A549 (cell line): Measurements from ENCODE around the gene IMPG1.

Source experiments
- CBX2 ChIP-seq: fragments of 200-600 bp; sonication (generic); IDR thresholded peaks from 2 replicates; pipeline ENCODE4 v1.6.1; 2016; ENCODE audit warnings: low read depth, mild to moderate bottlenecking, borderline replicate concordance
- ESRRA ChIP-seq: fragments of 150-350 bp; IDR thresholded peaks from 2 replicates; pipeline ENCODE4 v1.6.1; 2014; ENCODE audit warnings: mild to moderate bottlenecking, low read length, borderline replicate concordance
- GATA3 ChIP-seq: IDR thresholded peaks from 2 replicates; pipeline ENCODE4 v1.6.1; 2012; ENCODE audit warnings: borderline replicate concordance
- MAFK ChIP-seq: fragments of 450-650 bp; IDR thresholded peaks from 2 replicates; pipeline ENCODE4 v1.6.1; 2014; ENCODE audit not compliant: partially characterized antibody
- POLR2A ChIP-seq: IDR thresholded peaks from 2 replicates; pipeline ENCODE4 v1.6.1; 2012; ENCODE audit warnings: mild to moderate bottlenecking, low read length
- RAD21 ChIP-seq, 2 experiments: fragments of >200 bp in 1 of 2; sonication (Bioruptor Twin) in 1 of 2; formaldehyde crosslinking in 1 of 2; IDR thresholded peaks in 1 of 2; conservative IDR thresholded peaks in 1 of 2; 2 replicates in 1 of 2; 3 replicates in 1 of 2; pipeline ENCODE4 v1.6.1; 2012 to 2018; ENCODE audit warnings: inconsistent platforms in 1 of 2
- RFX5 ChIP-seq: fragments of 450-650 bp; IDR thresholded peaks from 2 replicates; pipeline ENCODE4 v1.7.1; 2014; ENCODE audit warnings: antibody characterized with exemption, mild to moderate bottlenecking, moderate library complexity
- SREBF2 ChIP-seq: fragments of 450-650 bp; IDR thresholded peaks from 2 replicates; pipeline ENCODE4 v1.6.1; 2014; ENCODE audit warnings: mild to moderate bottlenecking, moderate library complexity
- TF ChIP-seq, protein P1 (sequence below): fragments of >200 bp; sonication (Bioruptor Twin); formaldehyde crosslinking; IDR thresholded peaks from 3 replicates; pipeline ENCODE4 v1.5.1; 2016

DNA sequence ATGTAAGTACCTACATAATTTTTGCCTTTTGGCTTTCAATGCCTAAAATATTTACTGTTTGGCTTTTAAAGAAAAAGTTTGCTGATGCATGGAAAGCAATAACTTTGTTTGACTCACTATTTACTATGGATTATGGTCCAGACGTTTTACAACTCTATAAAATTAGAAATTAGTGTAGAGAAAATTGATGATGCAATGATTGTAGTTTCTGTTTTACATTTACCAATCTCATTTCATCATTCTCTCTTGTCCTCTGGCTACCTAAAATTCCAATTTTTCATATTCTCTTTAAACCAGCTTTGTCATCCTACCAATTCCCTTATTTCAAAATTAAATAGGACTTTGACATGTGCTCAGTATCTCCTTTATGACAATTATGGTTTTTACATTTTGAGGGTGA is 131.0 kb downstream of the IMPG1 start:
- TF ChIP-seq CBX2 (no peak), MAFK (no peak), GATA3 (no peak), POLR2A (no peak), RFX5 (no peak), SREBF2 (no peak), ESRRA (no peak), RAD21 (conservative IDR thresholded peaks at IDR 0.05 in 1 of 2, IDR thresholded peaks at IDR 0.05 in 1 of 2) (no peak)
- TF ChIP-seq, protein P1, sequence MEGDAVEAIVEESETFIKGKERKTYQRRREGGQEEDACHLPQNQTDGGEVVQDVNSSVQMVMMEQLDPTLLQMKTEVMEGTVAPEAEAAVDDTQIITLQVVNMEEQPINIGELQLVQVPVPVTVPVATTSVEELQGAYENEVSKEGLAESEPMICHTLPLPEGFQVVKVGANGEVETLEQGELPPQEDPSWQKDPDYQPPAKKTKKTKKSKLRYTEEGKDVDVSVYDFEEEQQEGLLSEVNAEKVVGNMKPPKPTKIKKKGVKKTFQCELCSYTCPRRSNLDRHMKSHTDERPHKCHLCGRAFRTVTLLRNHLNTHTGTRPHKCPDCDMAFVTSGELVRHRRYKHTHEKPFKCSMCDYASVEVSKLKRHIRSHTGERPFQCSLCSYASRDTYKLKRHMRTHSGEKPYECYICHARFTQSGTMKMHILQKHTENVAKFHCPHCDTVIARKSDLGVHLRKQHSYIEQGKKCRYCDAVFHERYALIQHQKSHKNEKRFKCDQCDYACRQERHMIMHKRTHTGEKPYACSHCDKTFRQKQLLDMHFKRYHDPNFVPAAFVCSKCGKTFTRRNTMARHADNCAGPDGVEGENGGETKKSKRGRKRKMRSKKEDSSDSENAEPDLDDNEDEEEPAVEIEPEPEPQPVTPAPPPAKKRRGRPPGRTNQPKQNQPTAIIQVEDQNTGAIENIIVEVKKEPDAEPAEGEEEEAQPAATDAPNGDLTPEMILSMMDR = no peak
